Nephron (organoid): ENCODE measurements around the gene TENM4.

Experiments
- H3K27ac Mint-ChIP-seq, 3 experiments: 2 replicates each; pipeline ENCODE4 v1.8.0; 2020; ENCODE audit warnings: mixed read lengths in 3 of 3, mild to moderate bottlenecking in 2 of 3, moderate library complexity in 1 of 3
- H3K27me3 Mint-ChIP-seq: 2 replicates; pipeline ENCODE4 v1.8.0; 2021; ENCODE audit warnings: low read depth, mild to moderate bottlenecking, moderate library complexity, mixed read lengths
- H3K36me3 Mint-ChIP-seq: 2 replicates; pipeline ENCODE4 v1.8.0; 2020; ENCODE audit warnings: low read depth, mixed read lengths
- H3K4me1 Mint-ChIP-seq: 2 replicates; pipeline ENCODE4 v1.8.0; 2020; ENCODE audit warnings: mixed read lengths
- H3K4me3 Mint-ChIP-seq, 3 experiments: 2 replicates each; pipeline ENCODE4 v1.8.0; 2020; ENCODE audit warnings: mild to moderate bottlenecking in 3 of 3, mixed read lengths in 3 of 3, moderate library complexity in 2 of 3
- H3K9me3 Mint-ChIP-seq: 2 replicates; pipeline ENCODE4 v1.8.0; 2020; ENCODE audit warnings: mixed read lengths
- CTCF ChIP-seq, 3 experiments: fragments of 200-600 bp; sonication (generic); IDR thresholded peaks; one replicate each; pipeline ENCODE4 v1.5.0; 2021; ENCODE audit warnings: antibody characterized with exemption in 3 of 3; ENCODE audit not compliant: unreplicated experiment in 3 of 3

TENM4 gene

GRCh38 chr11:79076526-79077115, 364.2 kb downstream of the TENM4 start:
- Mint-ChIP-seq H3K36me3 (peaks cover 7% of the 10 kb centered on the region), H3K9me3 (no peaks in the 10 kb centered on the region), H3K27ac (peak overlapping the region; percentile 87 to 94 (median 93)), H3K27me3 (no peaks in the 10 kb centered on the region), H3K4me1 (peaks cover 83% of the 10 kb centered on the region), H3K4me3 (peak overlapping the region in 1 of 3 experiments; percentile 10)
- peak; percentile 43 to 50 (median 43) for TF ChIP-seq CTCF (IDR thresholded peaks at IDR 0.05; ENCODE audit: unreplicated experiment in 3 of 3)

- H3K27me3 Mint-ChIP-seq = no peaks in the 10 kb centered on the region
- H3K9me3 Mint-ChIP-seq = no peaks in the 10 kb centered on the region
- H3K36me3 Mint-ChIP-seq = peaks cover 12% of the 10 kb centered on the region
- no peak for TF ChIP-seq CTCF (IDR thresholded peaks at IDR 0.05; ENCODE audit: unreplicated experiment in 3 of 3)
- peaks cover 72% of the 10 kb centered on the region for H3K4me1 Mint-ChIP-seq
- H3K27ac Mint-ChIP-seq = peak overlapping the region; percentile 38 to 94 (median 76)
- H3K4me3 Mint-ChIP-seq = no peak overlapping the region
Measured at GRCh38 chr11:79074547-79074946, 366.3 kb downstream of the TENM4 start.

- Mint-ChIP-seq H3K4me1 (peaks cover 55% of the 10 kb centered on the region), H3K36me3 (peaks cover 22% of the 10 kb centered on the region), H3K9me3 (no peaks in the 10 kb centered on the region), H3K4me3 (no peak overlapping the region), H3K27ac (peak overlapping the region in 2 of 3 experiments; percentile 11 to 39), H3K27me3 (peaks cover 6% of the 10 kb centered on the region)
- no peak for TF ChIP-seq CTCF (IDR thresholded peaks at IDR 0.05; ENCODE audit: unreplicated experiment in 3 of 3)
Measured at GRCh38 chr11:79071190-79071589, 369.6 kb downstream of the TENM4 start.

- H3K4me3 Mint-ChIP-seq = no peak overlapping the region
- H3K9me3 Mint-ChIP-seq = no peaks in the 10 kb centered on the region
- H3K36me3 Mint-ChIP-seq = peaks cover 17% of the 10 kb centered on the region
- no peak for TF ChIP-seq CTCF (IDR thresholded peaks at IDR 0.05; ENCODE audit: unreplicated experiment in 3 of 3)
- H3K27ac Mint-ChIP-seq = peak overlapping the region in 2 of 3 experiments; percentile 11 to 39
- peaks cover 57% of the 10 kb centered on the region for H3K4me1 Mint-ChIP-seq
- H3K27me3 Mint-ChIP-seq = peaks cover 6% of the 10 kb centered on the region
Measured at GRCh38 chr11:79070518-79070917, 370.3 kb downstream of the TENM4 start.

- H3K9me3 Mint-ChIP-seq = no peaks in the 10 kb centered on the region
- H3K36me3 Mint-ChIP-seq = peaks cover 17% of the 10 kb centered on the region
- H3K27me3 Mint-ChIP-seq = peaks cover 6% of the 10 kb centered on the region
Measured at GRCh38 chr11:79069504-79069903, 371.3 kb downstream of the TENM4 start.

More at GRCh38 chr11:79069504-79069903, 371.3 kb downstream of the TENM4 start:
- Mint-ChIP-seq H3K4me3 (no peak overlapping the region), H3K4me1 (peaks cover 52% of the 10 kb centered on the region), H3K27ac (peak overlapping the region in 1 of 3 experiments; percentile 30)
- TF ChIP-seq CTCF (IDR thresholded peaks at IDR 0.05; ENCODE audit: unreplicated experiment in 3 of 3) = no peak
